Ishikawa (cell line): ENCODE data around the gene GTPBP4.

Experiments used
- TAF1 ChIP-seq: IDR thresholded peaks from 2 replicates; pipeline ENCODE4 v1.6.1; 2012; ENCODE audit warnings: low read depth, mild to moderate bottlenecking
- USF1 ChIP-seq: IDR thresholded peaks from 2 replicates; pipeline ENCODE4 v1.6.1; 2012

GRCh38 chr10:1011696-1012095 lies 23.5 kb downstream of the GTPBP4 start:
- TF ChIP-seq USF1 (no peak), TAF1 (no peak)
